Transverse colon (tissue), 3 donors: ENCODE measurements around the gene CANT1.

ENCODE experiments used
- POLR2A ChIP-seq: fragments of 450-650 bp; IDR thresholded peaks from one replicate; pipeline ENCODE4 v1.6.1; 2016; ENCODE audit warnings: antibody characterized with exemption, mild to moderate bottlenecking, moderate library complexity
- TF ChIP-seq, protein P1 (sequence below), 5 experiments: fragments of 200-600 bp in 3 of 5; fragments of 450-650 bp in 2 of 5; sonication (generic) in 3 of 5; IDR thresholded peaks; 1 replicate in 2 of 5; 2 replicates in 3 of 5; pipeline ENCODE4 v1.5.1; 2016 to 2017; ENCODE audit warnings: antibody characterized with exemption in 5 of 5, inconsistent platforms in 3 of 5, mild to moderate bottlenecking in 2 of 5, moderate library complexity in 1 of 5

DNA sequence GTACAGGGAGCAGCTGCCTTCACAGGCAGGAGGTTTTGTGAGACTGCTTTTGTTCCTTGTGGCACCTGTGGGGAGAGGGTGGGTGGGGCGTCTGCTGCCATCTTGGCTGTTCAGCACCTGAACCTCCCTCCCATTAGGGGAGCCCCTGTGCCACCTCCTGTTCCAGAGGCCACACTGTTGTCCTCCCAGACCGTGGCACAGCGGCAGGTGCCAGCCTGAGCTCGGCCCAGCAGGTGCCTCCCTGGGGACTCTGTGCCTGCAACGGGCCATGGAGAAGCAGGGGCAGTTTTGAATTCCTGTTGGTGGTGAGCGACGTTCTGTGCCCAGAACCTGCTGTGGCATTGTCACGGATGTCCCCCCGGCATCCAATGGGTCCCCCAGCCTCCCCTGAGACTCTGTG, 39.7 kb downstream of the CANT1 start:
- TF ChIP-seq, protein P1, sequence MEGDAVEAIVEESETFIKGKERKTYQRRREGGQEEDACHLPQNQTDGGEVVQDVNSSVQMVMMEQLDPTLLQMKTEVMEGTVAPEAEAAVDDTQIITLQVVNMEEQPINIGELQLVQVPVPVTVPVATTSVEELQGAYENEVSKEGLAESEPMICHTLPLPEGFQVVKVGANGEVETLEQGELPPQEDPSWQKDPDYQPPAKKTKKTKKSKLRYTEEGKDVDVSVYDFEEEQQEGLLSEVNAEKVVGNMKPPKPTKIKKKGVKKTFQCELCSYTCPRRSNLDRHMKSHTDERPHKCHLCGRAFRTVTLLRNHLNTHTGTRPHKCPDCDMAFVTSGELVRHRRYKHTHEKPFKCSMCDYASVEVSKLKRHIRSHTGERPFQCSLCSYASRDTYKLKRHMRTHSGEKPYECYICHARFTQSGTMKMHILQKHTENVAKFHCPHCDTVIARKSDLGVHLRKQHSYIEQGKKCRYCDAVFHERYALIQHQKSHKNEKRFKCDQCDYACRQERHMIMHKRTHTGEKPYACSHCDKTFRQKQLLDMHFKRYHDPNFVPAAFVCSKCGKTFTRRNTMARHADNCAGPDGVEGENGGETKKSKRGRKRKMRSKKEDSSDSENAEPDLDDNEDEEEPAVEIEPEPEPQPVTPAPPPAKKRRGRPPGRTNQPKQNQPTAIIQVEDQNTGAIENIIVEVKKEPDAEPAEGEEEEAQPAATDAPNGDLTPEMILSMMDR (IDR thresholded peaks at IDR 0.05): no peak
- no peak for TF ChIP-seq POLR2A
